ENCODE measurements around the gene TMEM271. TPM values are rescaled to one million over a fixed set of nuclear protein-coding genes. Genes with fewer than 3 reads are reported as not detected.
"Not testable (repeated sequence)": the region's sequence is repeated elsewhere in the genome, so short reads cannot be mapped to it uniquely, and the experiment has no call there.

Gene TMEM271
- total RNA-seq, 4 donors from 2014 or later, result not detected

GRCh38 chr4:568962-569361, 7.1 kb downstream of the TMEM271 start:
- TF ChIP-seq CTCF (IDR thresholded peaks at IDR 0.05 in 4 of 5, conservative IDR thresholded peaks at IDR 0.05 in 1 of 5), result no peak
- no peak for TF ChIP-seq POLR2A (IDR thresholded peaks at IDR 0.05)
- ATAC-seq (no peak), DNase-seq (no peak)
- peaks cover 19 to 35% (median 28%) of the 10 kb centered on the region in 3 donors for H3K27me3 ChIP-seq
- H3K4me3 ChIP-seq, result no peak overlapping the region
- H3K27ac ChIP-seq, result no peak overlapping the region
- in situ Hi-C loops (cut with MboI; ENCODE audit: low sequenced_read_pairs in 4 of 4) (no loop called here), intact Hi-C loops (cut with DNase I; ENCODE audit: low total_unique reads) (no loop called here)
- no peaks in the 10 kb centered on the region for H3K4me1 ChIP-seq
- no peaks in the 10 kb centered on the region for H3K36me3 ChIP-seq
- no peaks in the 10 kb centered on the region for H3K9me3 ChIP-seq

GRCh38 chr4:568351-568652, 7.8 kb downstream of the TMEM271 start:
- intact Hi-C loops (cut with DNase I; ENCODE audit: low total_unique reads) (no loop called here), in situ Hi-C loops (cut with MboI; ENCODE audit: low sequenced_read_pairs in 4 of 4) (no loop called here)
- TF ChIP-seq CTCF (IDR thresholded peaks at IDR 0.05 in 4 of 5, conservative IDR thresholded peaks at IDR 0.05 in 1 of 5) (no peak), POLR2A (IDR thresholded peaks at IDR 0.05) (no peak)
- Histone ChIP-seq H3K4me3 (no peak overlapping the region), H3K4me1 (no peaks in the 10 kb centered on the region), H3K27me3 (peaks cover 14 to 29% (median 21%) of the 10 kb centered on the region in 3 donors), H3K9me3 (no peaks in the 10 kb centered on the region), H3K27ac (no peak overlapping the region), H3K36me3 (no peaks in the 10 kb centered on the region)
- ATAC-seq, result no peak
- DNase-seq, result no peak

- intact Hi-C loops (cut with DNase I; ENCODE audit: low total_unique reads), result no loop called here
- Histone ChIP-seq H3K27me3 (peaks cover 9 to 23% (median 17%) of the 10 kb centered on the region in 3 donors), H3K27ac (no peak overlapping the region), H3K4me1 (no peaks in the 10 kb centered on the region), H3K9me3 (no peaks in the 10 kb centered on the region), H3K36me3 (no peaks in the 10 kb centered on the region), H3K4me3 (no peak overlapping the region)
- DNase-seq, result no peak
- TF ChIP-seq POLR2A (IDR thresholded peaks at IDR 0.05), result no peak
- no peak for TF ChIP-seq CTCF (IDR thresholded peaks at IDR 0.05 in 4 of 5, conservative IDR thresholded peaks at IDR 0.05 in 1 of 5)
- in situ Hi-C loops (cut with MboI; ENCODE audit: low sequenced_read_pairs in 4 of 4), result no loop called here
- ATAC-seq, result no peak
Observed at GRCh38 chr4:567457-568350, 8.4 kb downstream of the TMEM271 start.

GRCh38 chr4:566508-567295, 9.4 kb downstream of the TMEM271 start:
- DNase-seq (no peak), ATAC-seq (no peak)
- in situ Hi-C loops (cut with MboI; ENCODE audit: low sequenced_read_pairs in 4 of 4), result no loop called here
- no peak for TF ChIP-seq POLR2A (IDR thresholded peaks at IDR 0.05)
- no peaks in the 10 kb centered on the region for H3K9me3 ChIP-seq
- intact Hi-C loops (cut with DNase I; ENCODE audit: low total_unique reads), result no loop called here
- peaks cover 4 to 15% (median 8%) of the 10 kb centered on the region in 3 donors for H3K27me3 ChIP-seq
- no peaks in the 10 kb centered on the region for H3K4me1 ChIP-seq
- no peak overlapping the region for H3K27ac ChIP-seq
- no peaks in the 10 kb centered on the region for H3K36me3 ChIP-seq
- no peak overlapping the region for H3K4me3 ChIP-seq

GRCh38 chr4:566035-566434, 10.1 kb downstream of the TMEM271 start:
- no peaks in the 10 kb centered on the region for H3K4me1 ChIP-seq
- DNase-seq, result no peak
- H3K27me3 ChIP-seq, result peaks cover 0 to 11% (median 8%) of the 10 kb centered on the region in 3 donors
- in situ Hi-C loops (cut with MboI; ENCODE audit: low sequenced_read_pairs in 4 of 4), result no loop called here
- intact Hi-C loops (cut with DNase I; ENCODE audit: low total_unique reads), result no loop called here
- no peak overlapping the region for H3K27ac ChIP-seq
- no peak for ATAC-seq
- no peaks in the 10 kb centered on the region for H3K9me3 ChIP-seq
- no peak for TF ChIP-seq POLR2A (IDR thresholded peaks at IDR 0.05)
- no peak for TF ChIP-seq CTCF (IDR thresholded peaks at IDR 0.05 in 4 of 5, conservative IDR thresholded peaks at IDR 0.05 in 1 of 5)
- no peaks in the 10 kb centered on the region for H3K36me3 ChIP-seq
- H3K4me3 ChIP-seq, result no peak overlapping the region

GRCh38 chr4:565614-566013, 10.5 kb downstream of the TMEM271 start:
- H3K27ac ChIP-seq; H3K9me3 ChIP-seq; H3K4me1 ChIP-seq; H3K4me3 ChIP-seq; ATAC-seq; intact Hi-C loops (cut with DNase I; ENCODE audit: low total_unique reads); DNase-seq; in situ Hi-C loops (cut with MboI; ENCODE audit: low sequenced_read_pairs in 4 of 4); H3K27me3 ChIP-seq; H3K36me3 ChIP-seq: not testable (repeated sequence)

GRCh38 chr4:562458-562857, 13.6 kb downstream of the TMEM271 start:
- H3K27ac ChIP-seq; intact Hi-C loops (cut with DNase I; ENCODE audit: low total_unique reads); H3K4me3 ChIP-seq; DNase-seq; H3K36me3 ChIP-seq; in situ Hi-C loops (cut with MboI; ENCODE audit: low sequenced_read_pairs in 4 of 4); H3K9me3 ChIP-seq; H3K27me3 ChIP-seq; H3K4me1 ChIP-seq; ATAC-seq: not testable (repeated sequence)

Measured in gastrocnemius medialis (tissue), 4 donors.